Mucosa of descending colon (tissue), 3 donors: ENCODE measurements around the gene MTUS2. TPM values are rescaled to one million over a fixed set of nuclear protein-coding genes. Genes with fewer than 3 reads are reported as not detected.

Source experiments
- ATAC-seq: fragments of 200-7000 bp; cut with Tn5 transposase; one replicate; pipeline ENCODE4 v1.9.1; 2020; ENCODE audit warnings: mild to moderate bottlenecking, moderate library complexity
- DNase-seq, 3 donors: peaks; one replicate each; pipeline ENCODE4 v3.0.0-alpha.2; 2020
- H3K36me3 ChIP-seq: fragments of 200-600 bp; one replicate; pipeline ENCODE4 v1.8.0; 2021; ENCODE audit warnings: low read depth, mild to moderate bottlenecking
- H3K4me1 ChIP-seq: fragments of 200-600 bp; one replicate; pipeline ENCODE4 v1.8.0; 2021; ENCODE audit warnings: low read depth, mild to moderate bottlenecking
- H3K4me3 ChIP-seq: fragments of 200-600 bp; one replicate; pipeline ENCODE4 v1.8.0; 2021; ENCODE audit warnings: mild to moderate bottlenecking
- H3K9me3 ChIP-seq: fragments of 200-600 bp; one replicate; pipeline ENCODE4 v1.8.0; 2021; ENCODE audit warnings: mild to moderate bottlenecking
- intact Hi-C, 2 donors: fragments of 100-400 bp; cut with DNase I in 1 of 2; cut with micrococcal nuclease in 1 of 2; formaldehyde crosslinking; loops; one replicate each; pipeline versions ENCODE4 v1.11.0 to v1.11.1; 2022; cut with DNase I, micrococcal nuclease
- total RNA-seq, 3 donors: library from RNA; stranded (reverse); fragmentation: NEBNext Ultra II Directional in 2 of 3; extraction: Animal tissue kit (Norgen Biotek cat#: 25700) in 2 of 3; gene quantifications; one replicate each; pipeline versions ENCODE4 v1.2.1 to v1.2.4, GENCODE V29; 2021 to 2023
- TF ChIP-seq, protein P1 (sequence below): fragments of 200-600 bp; IDR thresholded peaks from one replicate; pipeline ENCODE4 v1.8.0; 2022; ENCODE audit warnings: antibody characterized with exemption, mild to moderate bottlenecking
- donor health status: DM: no; HTN: no; CAD: no; lungs with moderate emphysema.
- donor health status: DM: no; HTN: no; CAD: no.
- donor health status: DM: no; HTN: yes; CAD: no.

MTUS2 gene
- total RNA-seq, 3 donors from 2014 or later, result 0.09 to 0.85 (median 0.60) TPM

DNA sequence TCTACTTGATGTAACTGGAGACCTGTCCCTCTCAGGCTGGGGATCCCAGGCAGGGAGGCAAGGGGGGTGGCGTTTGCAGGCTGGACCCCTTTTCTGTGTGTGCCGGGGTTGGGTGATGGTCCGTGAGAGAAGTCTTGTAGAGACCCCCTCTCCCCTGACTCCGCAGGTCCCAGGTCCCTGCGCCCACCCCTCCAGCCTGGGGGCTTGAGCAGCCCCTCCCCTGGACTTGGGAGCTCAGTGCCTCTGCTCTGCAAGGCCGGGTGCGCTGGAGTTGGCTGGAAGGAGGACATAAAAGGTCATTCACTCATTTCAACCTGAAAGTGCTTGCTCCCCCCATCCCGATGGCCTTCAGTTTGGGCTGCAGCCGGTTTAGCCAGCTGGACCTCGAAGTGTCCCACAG is 685.8 kb downstream of the MTUS2 start:
- TF ChIP-seq, protein P1, sequence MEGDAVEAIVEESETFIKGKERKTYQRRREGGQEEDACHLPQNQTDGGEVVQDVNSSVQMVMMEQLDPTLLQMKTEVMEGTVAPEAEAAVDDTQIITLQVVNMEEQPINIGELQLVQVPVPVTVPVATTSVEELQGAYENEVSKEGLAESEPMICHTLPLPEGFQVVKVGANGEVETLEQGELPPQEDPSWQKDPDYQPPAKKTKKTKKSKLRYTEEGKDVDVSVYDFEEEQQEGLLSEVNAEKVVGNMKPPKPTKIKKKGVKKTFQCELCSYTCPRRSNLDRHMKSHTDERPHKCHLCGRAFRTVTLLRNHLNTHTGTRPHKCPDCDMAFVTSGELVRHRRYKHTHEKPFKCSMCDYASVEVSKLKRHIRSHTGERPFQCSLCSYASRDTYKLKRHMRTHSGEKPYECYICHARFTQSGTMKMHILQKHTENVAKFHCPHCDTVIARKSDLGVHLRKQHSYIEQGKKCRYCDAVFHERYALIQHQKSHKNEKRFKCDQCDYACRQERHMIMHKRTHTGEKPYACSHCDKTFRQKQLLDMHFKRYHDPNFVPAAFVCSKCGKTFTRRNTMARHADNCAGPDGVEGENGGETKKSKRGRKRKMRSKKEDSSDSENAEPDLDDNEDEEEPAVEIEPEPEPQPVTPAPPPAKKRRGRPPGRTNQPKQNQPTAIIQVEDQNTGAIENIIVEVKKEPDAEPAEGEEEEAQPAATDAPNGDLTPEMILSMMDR, result no peak
- DNase-seq (no peak), ATAC-seq (no peak)
- intact Hi-C loops, result loop anchor here in 1 of 2 donors (10.0 kb wide), 1 partner anchor 209 kb away; no protein-coding TSS in a partner anchor
- Histone ChIP-seq H3K4me3 (no peak overlapping the region), H3K36me3 (no peaks in the 10 kb centered on the region), H3K4me1 (no peaks in the 10 kb centered on the region), H3K9me3 (no peaks in the 10 kb centered on the region)

DNA sequence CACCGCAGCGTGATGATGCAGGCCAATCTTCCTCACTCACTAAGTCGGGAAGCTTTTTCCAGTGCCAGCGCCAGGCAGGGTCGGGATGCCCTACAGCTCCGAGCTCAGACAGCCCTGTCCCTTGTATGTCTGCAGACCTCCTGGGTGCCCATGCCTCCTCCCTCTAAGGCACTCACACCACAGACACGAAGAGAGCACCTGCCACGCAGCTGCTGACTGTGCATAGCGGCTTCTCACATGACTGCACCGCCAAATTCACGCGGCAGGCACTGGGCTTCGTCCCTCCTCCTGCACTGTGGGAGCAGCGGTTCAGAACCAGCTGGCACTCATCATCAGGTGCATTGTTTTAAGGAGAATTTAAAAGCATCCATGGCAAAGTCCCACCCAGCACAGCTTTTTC is 687.2 kb downstream of the MTUS2 start:
- TF ChIP-seq, protein P1, result no peak
- DNase-seq (no peak), ATAC-seq (no peak)
- intact Hi-C loops, result loop anchor here in 1 of 2 donors (10.0 kb wide), 1 partner anchor 207 kb away; no protein-coding TSS in a partner anchor
- no peak overlapping the region for H3K4me3 ChIP-seq
- H3K36me3 ChIP-seq, result no peaks in the 10 kb centered on the region
- no peaks in the 10 kb centered on the region for H3K9me3 ChIP-seq
- H3K4me1 ChIP-seq, result no peaks in the 10 kb centered on the region

DNA sequence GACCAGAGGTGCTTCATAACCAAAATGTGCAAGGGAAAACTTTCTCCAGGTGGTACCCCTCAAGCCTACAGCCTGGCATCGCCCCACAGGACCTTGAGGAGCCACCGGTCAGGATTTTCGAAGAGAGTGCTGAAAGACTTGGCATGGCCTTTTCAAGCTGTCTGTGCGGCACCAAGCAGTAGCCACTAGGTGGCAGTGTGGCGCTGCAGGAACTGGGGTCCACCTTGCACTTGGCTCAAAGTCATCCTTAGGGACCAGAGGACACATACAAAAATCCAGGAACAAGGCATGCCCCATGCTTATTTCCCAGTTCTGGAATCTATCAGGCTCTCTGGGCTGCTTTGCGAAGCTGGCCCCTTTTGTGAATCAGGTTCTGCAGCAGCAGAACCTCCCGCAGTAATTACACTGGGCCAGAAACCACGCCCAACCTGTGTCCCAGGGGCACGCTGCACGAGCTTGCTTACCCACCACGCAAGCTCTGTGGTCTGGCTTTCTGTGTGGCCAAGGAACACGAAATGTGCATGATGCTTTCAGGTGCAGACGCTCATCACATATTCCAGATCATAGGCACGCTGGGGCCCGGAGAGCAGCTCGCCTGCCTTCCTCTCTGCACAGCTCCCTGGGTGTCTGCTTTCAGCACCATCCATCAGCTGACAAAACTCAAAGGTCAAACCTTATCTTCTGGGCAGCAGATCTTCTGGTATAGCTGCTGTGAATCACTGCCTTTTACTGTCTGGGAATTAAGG is 688.2 kb downstream of the MTUS2 start:
- DNase-seq (peak; percentile 77 to 90 (median 88)), ATAC-seq (peak; percentile 94)
- intact Hi-C loops, result loop anchor here in 1 of 2 donors (10.0 kb wide), 1 partner anchor 206 kb away; no protein-coding TSS in a partner anchor
- Histone ChIP-seq H3K36me3 (no peaks in the 10 kb centered on the region), H3K4me3 (no peak overlapping the region), H3K9me3 (no peaks in the 10 kb centered on the region), H3K4me1 (no peaks in the 10 kb centered on the region)
- TF ChIP-seq, protein P1, result peak; percentile 94

- Histone ChIP-seq H3K9me3 (no peaks in the 10 kb centered on the region), H3K4me1 (no peaks in the 10 kb centered on the region), H3K4me3 (no peak overlapping the region), H3K36me3 (no peaks in the 10 kb centered on the region)
- DNase-seq (no peak), ATAC-seq (no peak)
- TF ChIP-seq, protein P1, result no peak
- intact Hi-C loops, result loop anchor here in 1 of 2 donors (10.0 kb wide), 1 partner anchor 206 kb away; no protein-coding TSS in a partner anchor
Measured at GRCh38 chr13:29508876-29509252, 688.7 kb downstream of the MTUS2 start.

GRCh38 chr13:29509999-29510589 is 690.0 kb downstream of the MTUS2 start:
- Histone ChIP-seq H3K4me3 (no peak overlapping the region), H3K9me3 (no peaks in the 10 kb centered on the region), H3K4me1 (no peaks in the 10 kb centered on the region), H3K36me3 (no peaks in the 10 kb centered on the region)
- intact Hi-C loops, result loop anchor here (5.0 to 10.0 kb wide), 3 partner anchors 205 to 605 kb away; no protein-coding TSS in a partner anchor
- ATAC-seq, result no peak
- TF ChIP-seq, protein P1, result no peak
- DNase-seq, result no peak
